ENCODE results near the gene PARD3. TPM values are rescaled to one million over a fixed set of nuclear protein-coding genes. Genes with fewer than 3 reads are reported as not detected.

The PARD3 gene
- total and polyA plus RNA-seq, 12 donors: 17.0 to 93.8 (median 47.3) TPM

DNA sequence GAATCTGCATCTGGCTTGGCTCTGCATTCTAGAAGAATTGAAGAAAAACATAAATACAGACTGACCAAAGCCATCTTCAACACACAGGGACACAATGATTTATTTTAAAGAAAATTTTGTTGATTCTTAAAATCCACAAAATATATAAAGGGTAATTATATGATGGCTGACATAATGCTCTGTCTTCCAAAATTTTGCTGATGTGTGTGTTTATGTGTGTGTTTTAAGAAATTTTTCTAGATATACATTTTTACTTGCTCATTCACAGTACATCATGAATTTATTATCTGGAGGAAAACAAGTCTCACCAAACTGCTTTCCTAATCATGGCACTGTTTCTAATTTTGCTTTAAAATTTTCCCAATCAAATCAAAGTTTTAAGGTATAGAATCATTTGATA, 442.6 kb downstream of the PARD3 start:
- TF ChIP-seq POLR2A (IDR thresholded peaks at IDR 0.05): no peak
- TF ChIP-seq, protein P1, sequence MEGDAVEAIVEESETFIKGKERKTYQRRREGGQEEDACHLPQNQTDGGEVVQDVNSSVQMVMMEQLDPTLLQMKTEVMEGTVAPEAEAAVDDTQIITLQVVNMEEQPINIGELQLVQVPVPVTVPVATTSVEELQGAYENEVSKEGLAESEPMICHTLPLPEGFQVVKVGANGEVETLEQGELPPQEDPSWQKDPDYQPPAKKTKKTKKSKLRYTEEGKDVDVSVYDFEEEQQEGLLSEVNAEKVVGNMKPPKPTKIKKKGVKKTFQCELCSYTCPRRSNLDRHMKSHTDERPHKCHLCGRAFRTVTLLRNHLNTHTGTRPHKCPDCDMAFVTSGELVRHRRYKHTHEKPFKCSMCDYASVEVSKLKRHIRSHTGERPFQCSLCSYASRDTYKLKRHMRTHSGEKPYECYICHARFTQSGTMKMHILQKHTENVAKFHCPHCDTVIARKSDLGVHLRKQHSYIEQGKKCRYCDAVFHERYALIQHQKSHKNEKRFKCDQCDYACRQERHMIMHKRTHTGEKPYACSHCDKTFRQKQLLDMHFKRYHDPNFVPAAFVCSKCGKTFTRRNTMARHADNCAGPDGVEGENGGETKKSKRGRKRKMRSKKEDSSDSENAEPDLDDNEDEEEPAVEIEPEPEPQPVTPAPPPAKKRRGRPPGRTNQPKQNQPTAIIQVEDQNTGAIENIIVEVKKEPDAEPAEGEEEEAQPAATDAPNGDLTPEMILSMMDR (IDR thresholded peaks at IDR 0.05): no peak
- intact Hi-C loops (cut with DNase I): no loop called here
- H3K27me3 ChIP-seq: no peaks in the 10 kb centered on the region
- peaks cover 0 to 23% of the 10 kb centered on the region in 2 donors for H3K4me1 ChIP-seq (replicated peaks in 1 of 2)
- no peaks in the 10 kb centered on the region for H3K36me3 ChIP-seq (replicated peaks in 1 of 2)
- no peak overlapping the region for H3K4me3 ChIP-seq
- DNase-seq: no peak
- no peak overlapping the region for H3K27ac ChIP-seq
- H3K9me3 ChIP-seq (replicated peaks in 1 of 3): no peaks in the 10 kb centered on the region

- no peak for DNase-seq
- WGBS, 4 donors: 90 to 94% (median 92%) methylated on average over 5 of the region's 5 CpGs
- TF ChIP-seq, protein P1 (IDR thresholded peaks at IDR 0.05): no peak
- TF ChIP-seq POLR2A (IDR thresholded peaks at IDR 0.05): no peak
Observed at GRCh38 chr10:34370126-34370525, 445.0 kb downstream of the PARD3 start.

GRCh38 chr10:34369120-34369519, 446.0 kb downstream of the PARD3 start:
- Histone ChIP-seq H3K27ac (no peak overlapping the region), H3K36me3 (replicated peaks in 1 of 2) (no peaks in the 10 kb centered on the region), H3K4me3 (no peak overlapping the region), H3K27me3 (no peaks in the 10 kb centered on the region), H3K9me3 (replicated peaks in 1 of 3) (no peaks in the 10 kb centered on the region), H3K4me1 (replicated peaks in 1 of 2) (peaks cover 4 to 15% of the 10 kb centered on the region in 2 donors)
- 93 to 97% (median 96%) methylated on average over 3 of the region's 3 CpGs for WGBS, 4 donors
- TF ChIP-seq, protein P1 (IDR thresholded peaks at IDR 0.05): no peak
- TF ChIP-seq POLR2A (IDR thresholded peaks at IDR 0.05): no peak
- DNase-seq: no peak
- intact Hi-C loops (cut with DNase I): no loop called here

More at GRCh38 chr10:34370126-34370525, 445.0 kb downstream of the PARD3 start:
- no peak overlapping the region for H3K27ac ChIP-seq
- no peaks in the 10 kb centered on the region for H3K9me3 ChIP-seq (replicated peaks in 1 of 3)
- intact Hi-C loops (cut with DNase I): no loop called here
- no peaks in the 10 kb centered on the region for H3K36me3 ChIP-seq (replicated peaks in 1 of 2)
- no peak overlapping the region for H3K4me3 ChIP-seq
- H3K27me3 ChIP-seq: no peaks in the 10 kb centered on the region
- peaks cover 0 to 15% of the 10 kb centered on the region in 2 donors for H3K4me1 ChIP-seq (replicated peaks in 1 of 2)

- TF ChIP-seq POLR2A (IDR thresholded peaks at IDR 0.05): no peak
- TF ChIP-seq, protein P1 (IDR thresholded peaks at IDR 0.05): no peak
- 47 to 58% (median 52%) methylated on average over 5 of the region's 5 CpGs for WGBS, 4 donors
Observed at GRCh38 chr10:34364253-34365037, 450.7 kb downstream of the PARD3 start.

More at GRCh38 chr10:34364253-34365037, 450.7 kb downstream of the PARD3 start:
- H3K27me3 ChIP-seq: no peaks in the 10 kb centered on the region
- intact Hi-C loops (cut with DNase I): no loop called here
- H3K4me3 ChIP-seq: no peak overlapping the region
- no peaks in the 10 kb centered on the region for H3K9me3 ChIP-seq (replicated peaks in 1 of 3)
- H3K36me3 ChIP-seq (replicated peaks in 1 of 2): no peaks in the 10 kb centered on the region
- peak in 6 of 7 donors; percentile 43 to 69 (median 66) for DNase-seq
- H3K4me1 ChIP-seq (replicated peaks in 1 of 2): peaks cover 7 to 11% of the 10 kb centered on the region in 2 donors
- peak overlapping the region; percentile 29 to 62 (median 52) for H3K27ac ChIP-seq
